Esophagus squamous epithelium (tissue), 5 donors: ENCODE results near the gene ASB11. TPM values are rescaled to one million over a fixed set of nuclear protein-coding genes. Genes with fewer than 3 reads are reported as not detected.
A peak's percentile ranks its signal among the peaks of the same experiment; 100 is the strongest.

ENCODE experiments used
- DNase-seq: peaks from one replicate; lab custom pipeline; 2025; lab: John Stamatoyannopoulos, UW
- H3K27ac ChIP-seq, 4 donors: fragments of 200-600 bp; sonication (generic); one replicate each; pipeline ENCODE4 v1.5.1; 2016 to 2019; ENCODE audit warnings: mild to moderate bottlenecking in 1 of 4
- H3K27me3 ChIP-seq, 4 donors: fragments of 200-600 bp; sonication (generic); 1 replicate in 3 of 4; 2 replicates in 1 of 4; pipeline versions ENCODE4 v1.5.1 to v1.6.0; 2017 to 2021; ENCODE audit warnings: antibody characterized with exemption in 1 of 4
- H3K36me3 ChIP-seq, 3 donors: fragments of 200-600 bp; sonication (generic); one replicate each; pipeline ENCODE4 v1.5.1; 2016 to 2019
- H3K4me1 ChIP-seq, 3 donors: fragments of 200-600 bp; sonication (generic); one replicate each; pipeline ENCODE4 v1.5.1; 2017 to 2019
- H3K4me3 ChIP-seq, 4 donors: fragments of 200-600 bp; sonication (generic); 1 replicate in 3 of 4; 2 replicates in 1 of 4; pipeline ENCODE4 v1.5.1; 2016 to 2019; ENCODE audit warnings: mild to moderate bottlenecking in 2 of 4, moderate library complexity in 1 of 4
- H3K9me3 ChIP-seq, 3 donors: fragments of 200-600 bp; sonication (generic); one replicate each; pipeline ENCODE4 v1.5.1; 2016 to 2019
- POLR2A ChIP-seq, 4 donors: fragments of 450-650 bp; IDR thresholded peaks; one replicate each; pipeline ENCODE4 v1.6.1; 2017; ENCODE audit warnings: antibody characterized with exemption in 4 of 4, mild to moderate bottlenecking in 4 of 4, moderate library complexity in 3 of 4
- WGBS, 2 donors: methylation state at CpG; one replicate each; pipeline ENCODE4 v1.1.5; 2018; 5-methylcytosine and 5-hydroxymethylcytosine counted together
- intact Hi-C: fragments of 100-400 bp; cut with DNase I; formaldehyde crosslinking; loops from one replicate; pipeline ENCODE4 v1.15.0; 2022
- total RNA-seq, 4 donors: library from RNA; depleted of rRNA; stranded (reverse); fragments of >200 nt; gene quantifications; one replicate each; pipeline ENCODE4 v1.1.0, GENCODE V29; 2016
- TF ChIP-seq, protein P1 (sequence below), 6 experiments: fragments of 450-650 bp in 4 of 6; fragments of 200-600 bp in 2 of 6; sonication (generic) in 2 of 6; IDR thresholded peaks; one replicate each; pipeline ENCODE4 v1.5.1; 2016 to 2019; ENCODE audit warnings: antibody characterized with exemption in 6 of 6, mild to moderate bottlenecking in 4 of 6, moderate library complexity in 4 of 6
- donor health status: DM: yes; HTN: yes; CAD: no.

The ASB11 gene
- total RNA-seq, 4 donors from 2014 or later: not detected

DNA sequence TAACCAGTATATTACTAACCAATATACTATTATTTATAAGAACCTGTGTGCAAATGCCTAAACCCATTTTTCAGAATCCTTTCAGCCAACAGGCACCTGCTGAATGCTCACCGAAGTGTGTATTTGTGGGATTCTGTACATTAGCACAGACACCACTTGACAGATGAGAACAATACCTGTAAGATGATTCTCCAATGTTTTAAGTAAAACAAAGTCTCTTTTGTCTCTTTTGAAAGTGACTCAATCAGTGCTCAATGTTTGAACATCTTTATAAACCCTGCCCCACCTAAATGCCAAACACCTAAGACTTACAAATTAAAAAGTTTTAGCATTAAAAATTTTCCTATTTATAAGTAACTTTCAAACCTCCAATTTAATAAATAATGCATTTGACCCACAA lies 46.3 kb downstream of the ASB11 start:
- no peaks in the 10 kb centered on the region for H3K36me3 ChIP-seq

DNA sequence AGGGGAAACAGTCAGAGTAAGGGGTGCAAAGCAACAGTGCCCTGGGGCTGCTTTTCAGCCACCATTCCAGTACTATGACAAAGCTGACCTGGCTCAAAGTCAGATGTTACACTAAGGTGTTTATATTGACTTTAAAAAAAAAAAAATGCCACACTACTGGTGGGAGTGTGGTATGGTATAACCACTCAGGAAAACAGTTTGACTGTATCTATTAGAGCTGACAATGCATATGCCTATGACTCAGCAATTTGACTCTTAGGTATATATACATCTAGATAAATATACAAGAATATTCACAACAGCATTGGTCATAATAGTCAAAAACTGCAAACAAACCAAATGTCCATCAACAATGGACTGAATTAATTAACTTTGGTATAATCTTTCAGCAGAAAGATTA lies 60.6 kb downstream of the ASB11 start:
- Histone ChIP-seq H3K4me1 (no peaks in the 10 kb centered on the region), H3K9me3 (no peaks in the 10 kb centered on the region)
- no peak for TF ChIP-seq POLR2A (IDR thresholded peaks at IDR 0.05)
- TF ChIP-seq, protein P1, sequence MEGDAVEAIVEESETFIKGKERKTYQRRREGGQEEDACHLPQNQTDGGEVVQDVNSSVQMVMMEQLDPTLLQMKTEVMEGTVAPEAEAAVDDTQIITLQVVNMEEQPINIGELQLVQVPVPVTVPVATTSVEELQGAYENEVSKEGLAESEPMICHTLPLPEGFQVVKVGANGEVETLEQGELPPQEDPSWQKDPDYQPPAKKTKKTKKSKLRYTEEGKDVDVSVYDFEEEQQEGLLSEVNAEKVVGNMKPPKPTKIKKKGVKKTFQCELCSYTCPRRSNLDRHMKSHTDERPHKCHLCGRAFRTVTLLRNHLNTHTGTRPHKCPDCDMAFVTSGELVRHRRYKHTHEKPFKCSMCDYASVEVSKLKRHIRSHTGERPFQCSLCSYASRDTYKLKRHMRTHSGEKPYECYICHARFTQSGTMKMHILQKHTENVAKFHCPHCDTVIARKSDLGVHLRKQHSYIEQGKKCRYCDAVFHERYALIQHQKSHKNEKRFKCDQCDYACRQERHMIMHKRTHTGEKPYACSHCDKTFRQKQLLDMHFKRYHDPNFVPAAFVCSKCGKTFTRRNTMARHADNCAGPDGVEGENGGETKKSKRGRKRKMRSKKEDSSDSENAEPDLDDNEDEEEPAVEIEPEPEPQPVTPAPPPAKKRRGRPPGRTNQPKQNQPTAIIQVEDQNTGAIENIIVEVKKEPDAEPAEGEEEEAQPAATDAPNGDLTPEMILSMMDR (IDR thresholded peaks at IDR 0.05): no peak

More for the DNA sequence above, 46.3 kb downstream of the ASB11 start:
- H3K27ac ChIP-seq: peak overlapping the region in 2 of 4 donors; percentile 50 to 63
- TF ChIP-seq, protein P1 (IDR thresholded peaks at IDR 0.05): no peak
- TF ChIP-seq POLR2A (IDR thresholded peaks at IDR 0.05): no peak
- H3K4me3 ChIP-seq: no peak overlapping the region
- 36 to 56% methylated on average over 1 of the region's 1 CpG for WGBS, 2 donors
- no peaks in the 10 kb centered on the region for H3K27me3 ChIP-seq
- DNase-seq: no peak
- peaks cover 0 to 19% (median 3%) of the 10 kb centered on the region in 3 donors for H3K4me1 ChIP-seq
- intact Hi-C loops: no loop called here
- no peaks in the 10 kb centered on the region for H3K9me3 ChIP-seq

DNA sequence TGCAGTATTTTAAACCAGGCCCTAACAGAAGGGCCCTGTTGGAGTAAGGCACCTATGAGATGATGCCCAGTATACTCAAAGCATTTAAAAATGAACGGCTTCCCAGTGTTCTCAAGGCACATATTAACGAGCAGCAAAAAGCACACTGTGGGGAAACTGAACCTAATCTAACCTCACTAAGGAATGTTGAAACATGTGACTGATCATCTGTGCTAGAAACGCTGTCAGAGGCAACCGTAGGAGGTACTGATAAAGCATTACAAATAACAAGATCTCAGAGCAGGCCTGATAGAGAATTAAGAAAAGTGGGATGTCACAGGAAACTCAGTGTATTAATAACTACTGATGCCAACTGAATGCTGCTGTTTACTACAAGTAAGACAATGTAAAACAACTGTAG lies 69.5 kb downstream of the ASB11 start:
- H3K36me3 ChIP-seq: no peaks in the 10 kb centered on the region
- WGBS, 2 donors: 41 to 62% methylated on average over 4 of the region's 4 CpGs
- TF ChIP-seq POLR2A (IDR thresholded peaks at IDR 0.05): no peak
- TF ChIP-seq, protein P1 (IDR thresholded peaks at IDR 0.05): no peak
- H3K9me3 ChIP-seq: no peaks in the 10 kb centered on the region
- H3K27me3 ChIP-seq: no peaks in the 10 kb centered on the region
- intact Hi-C loops: no loop called here
- DNase-seq: no peak
- H3K4me3 ChIP-seq: no peak overlapping the region
- H3K4me1 ChIP-seq: no peaks in the 10 kb centered on the region
- no peak overlapping the region for H3K27ac ChIP-seq

More for the DNA sequence above, 60.6 kb downstream of the ASB11 start:
- Histone ChIP-seq H3K27ac (no peak overlapping the region), H3K4me3 (no peak overlapping the region), H3K36me3 (no peaks in the 10 kb centered on the region), H3K27me3 (no peaks in the 10 kb centered on the region)
- DNase-seq: no peak
- intact Hi-C loops: no loop called here

DNA sequence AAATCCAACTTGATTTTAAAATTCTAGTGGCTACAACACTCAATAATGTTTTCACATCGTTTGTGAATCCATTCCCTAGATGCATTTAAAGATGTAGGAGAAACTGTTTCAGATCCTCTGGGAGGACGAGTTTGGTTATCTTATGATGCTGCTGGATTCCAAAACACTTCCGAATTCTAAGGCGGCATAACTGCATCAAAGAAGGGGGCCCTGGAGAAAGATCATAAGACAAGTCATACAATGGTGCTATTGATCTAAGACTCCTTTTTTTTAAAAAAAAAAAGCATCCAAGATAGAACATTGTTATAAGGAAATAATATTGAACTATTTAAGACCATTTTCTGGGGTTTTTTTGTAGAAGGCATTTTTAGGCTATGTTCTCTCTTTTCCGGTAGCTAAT lies 71.0 kb downstream of the ASB11 start:
- Histone ChIP-seq H3K9me3 (no peaks in the 10 kb centered on the region), H3K36me3 (no peaks in the 10 kb centered on the region), H3K4me1 (no peaks in the 10 kb centered on the region), H3K4me3 (no peak overlapping the region), H3K27ac (no peak overlapping the region), H3K27me3 (no peaks in the 10 kb centered on the region)
- intact Hi-C loops: no loop called here
- TF ChIP-seq, protein P1 (IDR thresholded peaks at IDR 0.05): no peak
- TF ChIP-seq POLR2A (IDR thresholded peaks at IDR 0.05): no peak
- WGBS, 2 donors: 64 to 94% methylated on average over 5 of the region's 5 CpGs
- DNase-seq: no peak

- H3K27ac ChIP-seq: no peak overlapping the region
- no peak for DNase-seq
- no peaks in the 10 kb centered on the region for H3K9me3 ChIP-seq
- no peaks in the 10 kb centered on the region for H3K27me3 ChIP-seq
- H3K4me1 ChIP-seq: no peaks in the 10 kb centered on the region
- intact Hi-C loops: no loop called here
- H3K4me3 ChIP-seq: no peak overlapping the region
- TF ChIP-seq, protein P1 (IDR thresholded peaks at IDR 0.05): peak in 5 of 6 experiments; percentile 10 to 53 (median 17)
- no peak for TF ChIP-seq POLR2A (IDR thresholded peaks at IDR 0.05)
- H3K36me3 ChIP-seq: no peaks in the 10 kb centered on the region
- 6 to 7% methylated on average over 5 of the region's 5 CpGs for WGBS, 2 donors
Measured at GRCh38 chrX:15242899-15243555, 72.4 kb downstream of the ASB11 start.
